Type B pancreatic cell (in vitro differentiated cells): ENCODE data around the gene ZFAND6. TPM values are rescaled to one million over a fixed set of nuclear protein-coding genes. Genes with fewer than 3 reads are reported as not detected.
"Not testable (repeated sequence)": the region's sequence is repeated elsewhere in the genome, so short reads cannot be mapped to it uniquely, and the experiment has no call there.

Experiments
- DNase-seq: peaks from one replicate; pipeline ENCODE4 v3.0.0; 2021; ENCODE audit warnings: mixed read lengths; ENCODE audit not compliant: unreplicated experiment; ENCODE audit errors: extremely low spot score
- H3K27ac Mint-ChIP-seq: 2 replicates; pipeline ENCODE4 v1.8.0; 2021; ENCODE audit warnings: mild to moderate bottlenecking, mixed read lengths
- H3K27me3 Mint-ChIP-seq: 2 replicates; pipeline ENCODE4 v1.8.0; 2021; ENCODE audit warnings: mixed read lengths
- H3K36me3 Mint-ChIP-seq: 2 replicates; pipeline ENCODE4 v1.8.0; 2021; ENCODE audit warnings: mixed read lengths
- H3K4me1 Mint-ChIP-seq: one replicate; pipeline ENCODE4 v1.8.0; 2021; ENCODE audit warnings: mixed read lengths; ENCODE audit not compliant: unreplicated experiment
- H3K4me3 Mint-ChIP-seq: 2 replicates; pipeline ENCODE4 v1.8.0; 2021; ENCODE audit warnings: mild to moderate bottlenecking, mixed read lengths
- H3K9me3 Mint-ChIP-seq: 2 replicates; pipeline ENCODE4 v1.8.0; 2021; ENCODE audit warnings: mixed read lengths
- total RNA-seq: library from RNA; stranded (reverse); gene quantifications from 2 replicates; pipeline ENCODE4 v1.2.1, GENCODE V29; 2021; ENCODE audit warnings: low replicate concordance
- TF ChIP-seq, protein P1 (sequence below): fragments of 200-600 bp; sonication (generic); conservative IDR thresholded peaks from 2 replicates; pipeline ENCODE4 v1.5.0; 2021; ENCODE audit warnings: antibody characterized with exemption, mild to moderate bottlenecking

Gene ZFAND6
- total RNA-seq, 1 donor from 2014 or later = 59.6 TPM

DNA sequence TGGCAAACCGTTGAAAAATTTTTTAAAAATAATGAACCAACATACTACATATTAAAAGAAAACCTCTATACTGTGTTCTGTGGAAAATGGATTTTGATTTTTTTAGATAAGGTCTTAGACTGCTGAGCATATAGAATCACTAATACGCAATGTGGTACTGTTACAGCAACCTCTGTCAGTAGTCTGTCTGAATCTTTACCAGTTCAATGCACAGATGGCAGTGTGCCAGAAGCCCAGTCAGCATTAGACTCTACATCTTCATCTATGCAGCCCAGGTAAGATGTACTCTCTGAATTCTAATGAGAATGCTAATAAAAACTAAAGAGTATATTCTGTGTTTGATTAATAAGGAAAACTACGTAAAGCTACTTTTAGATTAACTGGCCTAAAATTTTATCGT, 62.1 kb downstream of the ZFAND6 start:
- Mint-ChIP-seq H3K27ac (no peak overlapping the region), H3K9me3 (no peaks in the 10 kb centered on the region), H3K4me3 (no peak overlapping the region), H3K27me3 (no peaks in the 10 kb centered on the region), H3K36me3 (peaks cover 31% of the 10 kb centered on the region), H3K4me1 (no peaks in the 10 kb centered on the region)
- no peak for DNase-seq
- TF ChIP-seq, protein P1, sequence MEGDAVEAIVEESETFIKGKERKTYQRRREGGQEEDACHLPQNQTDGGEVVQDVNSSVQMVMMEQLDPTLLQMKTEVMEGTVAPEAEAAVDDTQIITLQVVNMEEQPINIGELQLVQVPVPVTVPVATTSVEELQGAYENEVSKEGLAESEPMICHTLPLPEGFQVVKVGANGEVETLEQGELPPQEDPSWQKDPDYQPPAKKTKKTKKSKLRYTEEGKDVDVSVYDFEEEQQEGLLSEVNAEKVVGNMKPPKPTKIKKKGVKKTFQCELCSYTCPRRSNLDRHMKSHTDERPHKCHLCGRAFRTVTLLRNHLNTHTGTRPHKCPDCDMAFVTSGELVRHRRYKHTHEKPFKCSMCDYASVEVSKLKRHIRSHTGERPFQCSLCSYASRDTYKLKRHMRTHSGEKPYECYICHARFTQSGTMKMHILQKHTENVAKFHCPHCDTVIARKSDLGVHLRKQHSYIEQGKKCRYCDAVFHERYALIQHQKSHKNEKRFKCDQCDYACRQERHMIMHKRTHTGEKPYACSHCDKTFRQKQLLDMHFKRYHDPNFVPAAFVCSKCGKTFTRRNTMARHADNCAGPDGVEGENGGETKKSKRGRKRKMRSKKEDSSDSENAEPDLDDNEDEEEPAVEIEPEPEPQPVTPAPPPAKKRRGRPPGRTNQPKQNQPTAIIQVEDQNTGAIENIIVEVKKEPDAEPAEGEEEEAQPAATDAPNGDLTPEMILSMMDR = no peak

- H3K27me3 Mint-ChIP-seq = no peaks in the 10 kb centered on the region
- no peak for DNase-seq
- H3K27ac Mint-ChIP-seq = no peak overlapping the region
Observed at GRCh38 chr15:80123034-80123433, 63.6 kb downstream of the ZFAND6 start.

GRCh38 chr15:80127253-80127652, 67.8 kb downstream of the ZFAND6 start:
- H3K4me1 Mint-ChIP-seq, H3K27ac Mint-ChIP-seq, DNase-seq, H3K9me3 Mint-ChIP-seq, H3K4me3 Mint-ChIP-seq, H3K27me3 Mint-ChIP-seq: not testable (repeated sequence)
- H3K36me3 Mint-ChIP-seq = peaks cover 43% of the 10 kb centered on the region

More at GRCh38 chr15:80123034-80123433, 63.6 kb downstream of the ZFAND6 start:
- TF ChIP-seq, protein P1 = no peak
- Mint-ChIP-seq H3K4me1 (no peaks in the 10 kb centered on the region), H3K36me3 (peaks cover 31% of the 10 kb centered on the region), H3K4me3 (no peak overlapping the region), H3K9me3 (no peaks in the 10 kb centered on the region)

- no peak overlapping the region for H3K27ac Mint-ChIP-seq
- H3K4me3 Mint-ChIP-seq = no peak overlapping the region
- no peaks in the 10 kb centered on the region for H3K27me3 Mint-ChIP-seq
- TF ChIP-seq, protein P1 = no peak
- no peaks in the 10 kb centered on the region for H3K4me1 Mint-ChIP-seq
- DNase-seq = no peak
- peaks cover 44% of the 10 kb centered on the region for H3K36me3 Mint-ChIP-seq
- H3K9me3 Mint-ChIP-seq = no peaks in the 10 kb centered on the region
Observed at GRCh38 chr15:80127911-80128310, 68.4 kb downstream of the ZFAND6 start.

DNA sequence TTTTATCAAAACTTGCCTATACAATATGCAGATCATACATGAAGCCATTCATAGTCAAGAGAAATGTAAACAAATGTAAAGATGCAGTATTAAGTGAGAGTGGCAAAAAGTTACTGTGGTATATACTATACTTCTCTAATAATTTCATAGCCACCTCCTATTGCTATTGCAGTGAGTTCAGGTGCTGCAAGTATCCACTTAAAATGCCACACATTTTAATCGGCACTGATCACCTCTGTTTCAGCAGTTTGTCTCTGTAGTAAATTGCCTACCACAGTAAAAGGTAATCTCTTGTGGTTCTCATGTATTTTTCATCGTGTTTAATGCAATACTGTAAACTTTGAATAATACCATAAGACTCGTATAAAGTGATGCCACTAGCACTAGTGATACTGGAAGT, 72.9 kb downstream of the ZFAND6 start:
- Mint-ChIP-seq H3K9me3 (no peaks in the 10 kb centered on the region), H3K4me3 (no peak overlapping the region), H3K4me1 (no peaks in the 10 kb centered on the region), H3K27me3 (no peaks in the 10 kb centered on the region), H3K36me3 (peaks cover 35% of the 10 kb centered on the region), H3K27ac (no peak overlapping the region)
- TF ChIP-seq, protein P1 = no peak
- no peak for DNase-seq

GRCh38 chr15:80136854-80137253, 77.4 kb downstream of the ZFAND6 start:
- no peak for DNase-seq
- Mint-ChIP-seq H3K4me1 (no peaks in the 10 kb centered on the region), H3K4me3 (no peak overlapping the region), H3K27ac (no peak overlapping the region), H3K36me3 (peaks cover 23% of the 10 kb centered on the region), H3K27me3 (no peaks in the 10 kb centered on the region), H3K9me3 (no peaks in the 10 kb centered on the region)
- TF ChIP-seq, protein P1 = no peak
